ENCODE results near the gene SHC4.
"Not testable (repeated sequence)": the region's sequence is repeated elsewhere in the genome, so short reads cannot be mapped to it uniquely, and the experiment has no call there.

Gene SHC4

DNA sequence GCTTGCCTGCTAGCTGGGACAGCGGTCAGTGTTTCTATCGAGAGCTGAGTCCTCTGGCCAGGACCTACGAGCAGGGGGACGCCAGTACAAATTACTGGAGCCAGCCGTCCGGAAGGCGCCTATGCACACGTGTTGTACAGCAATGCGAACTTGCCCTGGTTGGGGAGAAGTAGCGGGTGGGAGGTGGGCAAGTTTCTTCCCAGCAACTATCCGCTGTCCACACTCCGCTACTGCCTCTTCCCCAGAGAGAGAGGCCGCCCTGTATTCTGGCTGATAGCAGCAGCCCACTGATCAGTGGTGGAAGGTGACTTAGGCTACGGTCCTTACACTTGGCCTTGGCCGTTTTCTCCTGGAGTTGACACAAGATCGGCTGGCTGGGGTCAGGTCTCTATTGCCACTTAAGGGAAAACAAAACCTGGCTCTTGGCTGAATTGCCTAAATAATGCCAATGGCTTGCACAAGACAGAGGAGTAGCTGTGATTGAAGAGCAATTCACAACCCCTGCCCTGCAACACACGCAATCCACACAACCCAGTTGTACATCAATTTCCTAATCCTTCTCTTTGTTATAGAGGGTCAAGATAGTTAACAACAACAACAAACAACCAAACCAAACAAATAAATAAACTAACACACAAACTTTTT, 12.8 kb upstream of the SHC4 start:
- DNase-seq, result peak in 1 of 2 experiments; percentile 10
- no peak for TF ChIP-seq POLR2A (IDR thresholded peaks at IDR 0.05; ENCODE audit: low read length)
- TF ChIP-seq GATA1 (IDR thresholded peaks at IDR 0.05; ENCODE audit: low read depth, low read length), result no peak

DNA sequence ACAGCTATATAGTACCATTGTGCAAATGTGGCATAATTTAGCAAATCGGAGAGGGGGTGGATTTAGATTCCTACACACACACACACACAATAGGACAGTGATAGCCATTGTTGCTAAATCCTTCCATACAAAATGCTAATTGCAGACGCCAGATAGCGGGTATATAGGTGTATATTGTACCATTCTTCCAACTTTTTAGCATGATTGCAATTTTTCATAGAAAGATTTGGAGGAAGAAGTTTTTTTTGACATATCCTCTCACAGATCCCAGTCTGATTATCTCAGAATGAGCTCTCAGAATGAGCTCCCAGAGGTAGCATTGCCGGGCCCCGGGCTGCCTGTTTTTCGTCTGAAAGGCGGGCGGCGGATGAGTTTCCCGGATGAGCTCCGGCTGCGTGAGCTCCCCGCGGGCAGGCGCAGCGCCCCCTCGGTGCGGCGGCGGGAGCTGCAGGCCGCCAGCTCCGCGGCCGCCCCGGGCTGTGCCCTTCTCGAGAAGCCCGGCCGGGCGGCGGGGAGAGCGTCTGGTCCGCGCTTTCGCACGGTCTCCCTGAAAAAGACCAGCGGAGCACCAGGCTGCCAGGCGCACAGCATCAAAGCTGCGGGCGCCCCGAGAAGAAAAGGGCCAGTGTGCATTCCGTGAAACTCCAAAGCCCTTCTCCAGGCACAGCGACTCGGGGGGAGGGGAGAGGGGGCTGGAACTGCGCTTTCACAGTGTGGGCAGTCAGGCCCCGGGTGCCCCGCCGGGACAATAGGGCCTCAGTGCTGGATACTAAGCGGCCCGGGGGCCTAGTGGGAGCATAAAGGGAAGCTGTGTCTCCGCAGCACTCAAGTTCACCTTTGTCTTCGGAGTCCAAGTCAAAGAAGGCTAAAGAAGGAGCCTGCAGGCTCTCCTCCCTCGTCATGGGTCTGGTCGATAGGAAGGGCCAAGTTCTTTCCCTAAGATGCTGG, 12.0 kb upstream of the SHC4 start:
- peak; percentile 86 to 87 for DNase-seq
- peak; percentile 24 for TF ChIP-seq POLR2A (IDR thresholded peaks at IDR 0.05; ENCODE audit: low read length)
- no peak for TF ChIP-seq GATA1 (IDR thresholded peaks at IDR 0.05; ENCODE audit: low read depth, low read length)

DNA sequence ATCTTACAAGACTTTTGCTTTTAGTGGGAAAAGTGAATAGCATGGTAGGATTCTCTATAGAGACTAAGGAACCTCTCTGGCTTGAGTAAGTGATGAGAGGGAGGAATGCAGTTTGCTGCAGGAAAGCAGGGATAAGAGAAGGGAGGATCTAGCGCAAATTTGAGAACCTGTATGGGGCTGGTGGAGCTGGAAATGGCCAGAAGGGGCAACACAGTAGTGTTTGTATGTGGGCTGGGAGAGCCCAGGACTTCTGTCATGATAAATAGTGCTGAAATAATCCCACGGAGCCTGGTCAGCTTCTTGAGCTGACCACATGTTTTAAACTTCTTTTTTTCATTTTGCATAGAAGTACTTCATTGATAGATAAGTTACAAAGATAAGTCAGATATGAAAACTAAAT, 11.2 kb upstream of the SHC4 start:
- peak; percentile 5 to 22 for DNase-seq
- TF ChIP-seq POLR2A (IDR thresholded peaks at IDR 0.05; ENCODE audit: low read length) (no peak), GATA1 (IDR thresholded peaks at IDR 0.05; ENCODE audit: low read depth, low read length) (no peak)

DNA sequence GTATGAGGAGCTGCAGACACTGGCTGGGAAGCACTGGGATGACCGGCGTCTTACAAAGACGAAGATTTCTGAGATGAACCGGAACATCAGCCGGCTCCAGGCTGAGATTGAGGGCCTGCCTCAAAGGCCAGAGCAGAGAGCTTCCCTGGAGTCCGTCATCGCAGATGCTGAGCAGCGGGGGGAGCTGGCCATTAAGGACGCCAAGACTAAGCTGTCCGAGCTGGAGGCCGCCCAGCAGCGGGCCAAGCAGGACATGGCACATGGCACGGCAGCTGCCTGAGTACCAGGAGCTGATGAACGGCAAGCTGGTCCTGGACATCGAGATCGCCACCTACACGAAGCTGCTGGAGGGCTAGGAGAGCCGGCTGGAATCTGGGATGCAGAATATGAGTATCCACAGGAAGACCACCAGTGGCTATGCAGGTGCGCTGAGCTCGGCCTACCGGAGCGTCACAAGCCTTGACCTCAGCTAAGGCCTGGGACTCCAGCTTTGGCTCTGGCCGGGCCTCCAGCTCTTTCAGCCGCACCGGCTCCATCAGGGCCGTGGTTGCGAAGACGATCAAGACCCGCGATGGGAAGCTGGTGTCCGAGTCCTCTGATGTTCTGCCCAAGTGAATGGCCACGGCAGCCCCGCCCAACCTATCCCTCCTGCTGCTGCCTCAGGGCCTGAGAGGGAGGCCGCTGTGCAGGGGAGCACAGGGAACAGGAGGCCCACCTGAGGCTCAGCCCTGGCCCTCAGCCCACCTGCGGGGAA, 9.2 kb upstream of the SHC4 start:
- DNase-seq, result no peak
- TF ChIP-seq GATA1 (IDR thresholded peaks at IDR 0.05; ENCODE audit: low read depth, low read length) (no peak), POLR2A (IDR thresholded peaks at IDR 0.05; ENCODE audit: low read length) (no peak)

- DNase-seq, result not testable (repeated sequence)
These were observed 7.2 kb upstream of the SHC4 start for GRCh38 chr15:48970926-48971325.

DNA sequence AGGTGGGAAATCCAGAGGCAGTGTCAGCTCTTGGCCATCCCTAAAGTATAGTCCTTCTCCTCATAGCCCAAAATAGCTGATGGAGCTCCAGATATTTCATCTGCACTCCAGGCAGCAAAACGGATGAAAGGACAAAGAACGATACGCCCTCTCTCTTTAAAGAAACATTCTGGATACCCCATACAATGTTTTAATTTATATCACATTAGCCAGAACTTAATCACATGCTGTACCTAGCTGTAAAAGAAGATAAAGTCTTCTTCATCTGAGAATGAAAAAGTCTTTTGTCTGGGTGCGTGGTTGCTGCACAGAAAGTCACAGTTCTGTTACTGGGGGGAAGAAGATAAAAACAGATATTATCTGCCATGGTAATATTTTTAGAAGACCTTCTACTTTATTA, 4.3 kb upstream of the SHC4 start:
- DNase-seq, result no peak
- TF ChIP-seq POLR2A (IDR thresholded peaks at IDR 0.05; ENCODE audit: low read length) (no peak), GATA1 (IDR thresholded peaks at IDR 0.05; ENCODE audit: low read depth, low read length) (no peak)

- no peak for DNase-seq
- TF ChIP-seq POLR2A (IDR thresholded peaks at IDR 0.05; ENCODE audit: low read length), result no peak
- no peak for TF ChIP-seq GATA1 (IDR thresholded peaks at IDR 0.05; ENCODE audit: low read depth, low read length)
These were observed 3.6 kb upstream of the SHC4 start for GRCh38 chr15:48967336-48967735.

- DNase-seq, result no peak
- TF ChIP-seq POLR2A (IDR thresholded peaks at IDR 0.05; ENCODE audit: low read length), result no peak
- TF ChIP-seq GATA1 (IDR thresholded peaks at IDR 0.05; ENCODE audit: low read depth, low read length), result no peak
These were observed 3.0 kb upstream of the SHC4 start for GRCh38 chr15:48966595-48967301.

- peak; percentile 12 to 25 for DNase-seq
These were observed 2.3 kb upstream of the SHC4 start for GRCh38 chr15:48965972-48966371.

DNA sequence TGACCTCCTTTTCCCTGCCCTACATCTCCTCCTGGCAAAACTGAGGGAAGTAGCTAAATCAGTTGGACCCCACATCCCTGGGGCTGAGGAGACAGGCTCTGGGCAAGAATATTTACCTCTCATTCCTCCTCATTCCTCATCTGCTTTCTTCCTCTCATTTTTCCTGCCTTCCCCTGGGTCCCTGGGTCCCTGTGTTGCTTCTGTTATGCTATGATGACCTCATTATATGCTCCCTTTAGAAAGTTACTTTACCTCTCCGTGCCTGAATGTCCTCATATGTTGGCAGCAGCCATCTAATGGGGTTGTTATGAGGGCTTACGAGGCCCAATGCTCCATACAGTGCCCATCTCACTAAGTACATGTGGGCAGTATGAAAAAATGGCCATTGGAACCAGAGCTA, 1.2 kb upstream of the SHC4 start:
- DNase-seq, result no peak
- TF ChIP-seq POLR2A (IDR thresholded peaks at IDR 0.05; ENCODE audit: low read length) (no peak), GATA1 (IDR thresholded peaks at IDR 0.05; ENCODE audit: low read depth, low read length) (no peak)

More at GRCh38 chr15:48965972-48966371, 2.3 kb upstream of the SHC4 start:
- TF ChIP-seq POLR2A (IDR thresholded peaks at IDR 0.05; ENCODE audit: low read length) (no peak), GATA1 (IDR thresholded peaks at IDR 0.05; ENCODE audit: low read depth, low read length) (no peak)

DNA sequence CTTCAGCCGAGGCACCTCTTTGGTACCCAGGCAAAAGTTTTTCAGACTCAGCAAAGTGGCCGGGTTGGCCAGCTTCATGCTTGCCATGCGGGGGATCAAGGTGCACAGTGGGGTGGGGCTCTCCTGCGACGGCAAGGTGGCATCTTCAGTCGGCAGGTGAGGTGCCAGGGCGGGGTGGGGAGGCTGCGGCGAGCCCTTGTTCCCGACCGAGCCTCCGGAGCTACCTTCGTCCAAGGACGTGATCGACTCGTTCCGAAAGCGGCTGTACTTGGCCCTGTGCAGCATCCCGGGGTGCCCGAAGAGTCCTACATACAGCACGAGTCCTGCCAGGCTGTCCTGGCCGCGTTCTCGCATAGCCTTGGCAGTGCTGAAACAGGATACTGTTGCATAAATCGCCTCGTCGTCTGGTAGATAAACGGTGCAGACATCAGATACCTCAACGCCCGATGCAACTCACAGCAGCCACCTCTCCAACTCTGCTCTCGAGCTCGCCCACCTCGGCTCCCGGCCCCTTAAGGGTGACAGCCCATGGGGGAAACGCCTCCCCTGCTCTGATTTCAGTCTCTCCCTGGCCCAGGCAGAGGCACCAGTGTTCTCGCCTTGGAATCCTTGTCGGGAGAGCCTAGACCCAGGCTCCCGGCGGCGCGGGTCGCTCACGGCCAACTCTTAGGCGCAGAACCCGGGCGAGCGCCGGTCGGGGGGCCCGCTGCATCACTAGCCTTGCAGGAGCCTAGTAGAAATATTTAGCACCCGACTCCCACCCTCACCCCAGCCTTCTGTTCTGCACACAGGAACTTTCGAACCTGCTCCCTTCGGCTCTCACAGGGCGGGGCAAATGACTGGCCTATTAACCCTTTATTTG, 826 bp downstream of the SHC4 start:
- peak in 1 of 2 experiments; percentile 19 for DNase-seq
- TF ChIP-seq POLR2A (IDR thresholded peaks at IDR 0.05; ENCODE audit: low read length), result no peak
- no peak for TF ChIP-seq GATA1 (IDR thresholded peaks at IDR 0.05; ENCODE audit: low read depth, low read length)

GRCh38 chr15:48955967-48956366, 7.8 kb downstream of the SHC4 start:
- no peak for DNase-seq
- TF ChIP-seq POLR2A (IDR thresholded peaks at IDR 0.05; ENCODE audit: low read length), result no peak
- TF ChIP-seq GATA1 (IDR thresholded peaks at IDR 0.05; ENCODE audit: low read depth, low read length), result no peak

GRCh38 chr15:48955370-48955769, 8.3 kb downstream of the SHC4 start:
- DNase-seq, result no peak
- no peak for TF ChIP-seq POLR2A (IDR thresholded peaks at IDR 0.05; ENCODE audit: low read length)
- no peak for TF ChIP-seq GATA1 (IDR thresholded peaks at IDR 0.05; ENCODE audit: low read depth, low read length)

Measured in erythroblast (primary cell).